Muscle of back (tissue), 13 donors: ENCODE data around the gene KCNK2. TPM values are rescaled to one million over a fixed set of nuclear protein-coding genes. Genes with fewer than 3 reads are reported as not detected.

ENCODE experiments used
- DNase-seq, 3 donors: peaks; one replicate each; pipeline versions ENCODE4 v3.0.0 to v3.0.0-alpha.2; 2013
- long read RNA-seq, 9 donors: transcript quantifications; one replicate each; lab custom pipeline, GENCODE V29; 2026
- polyA plus RNA-seq, 10 donors: library from polyadenylated mRNA; unstranded; fragments of 120-200 nt; gene quantifications; one replicate each; pipeline ENCODE4 v1.2.1, GENCODE V29; 2013; ENCODE audit not compliant: insufficient read length in 10 of 10

KCNK2 gene
- 1 to 10 TPM; 2.5 to 8.2 (median 5.9) TPM for polyA plus RNA-seq
- long read RNA-seq, donor 1, partial matches to known transcripts: 0 of 1 reads
- long read RNA-seq, donor 1, other reads (novel, unspliced or antisense): 0 of 1 reads
- long read RNA-seq, donor 2, partial matches to known transcripts: 0 of 1 reads
- long read RNA-seq, donor 2, other reads (novel, unspliced or antisense): 0 of 1 reads
- long read RNA-seq, donor 3: 0 reads
- long read RNA-seq, donor 4, partial matches to known transcripts: 0 of 1 reads
- long read RNA-seq, donor 4, other reads (novel, unspliced or antisense): 0 of 1 reads
- long read RNA-seq, donor 5: 0 reads
- long read RNA-seq, donor 6, partial matches to known transcripts: 0 of 1 reads
- long read RNA-seq, donor 6, other reads (novel, unspliced or antisense): 0 of 1 reads
- long read RNA-seq, donor 7: 0 reads
- long read RNA-seq, donor 8: 0 reads
- long read RNA-seq, donor 9: 0 reads

- peak in 2 of 3 donors; percentile 47 to 78 for DNase-seq
Observed at GRCh38 chr1:215082532-215083382, at the start of gene KCNK2. KCNK2 (plus strand) TSS chr1:215082737; CDS start chr1:215083386, 649 bp downstream.

- no peak for DNase-seq
Observed at GRCh38 chr1:215032911-215033526, 49.5 kb upstream of the KCNK2 start.

- no peak for DNase-seq
Observed at GRCh38 chr1:215040190-215040589, 42.3 kb upstream of the KCNK2 start.

GRCh38 chr1:215043401-215043800, 39.1 kb upstream of the KCNK2 start:
- DNase-seq: no peak

GRCh38 chr1:215044151-215044550, 38.4 kb upstream of the KCNK2 start:
- no peak for DNase-seq

- DNase-seq: peak; percentile 38 to 48 (median 45)
Observed at GRCh38 chr1:215045698-215046308, 36.7 kb upstream of the KCNK2 start.

GRCh38 chr1:215052256-215053015, 30.1 kb upstream of the KCNK2 start:
- peak in 1 of 3 donors; percentile 86 for DNase-seq

- DNase-seq: no peak
Observed at GRCh38 chr1:215054266-215054665, 28.3 kb upstream of the KCNK2 start.

- no peak for DNase-seq
Observed at GRCh38 chr1:215055281-215055935, 27.1 kb upstream of the KCNK2 start.

GRCh38 chr1:215056584-215056983, 26.0 kb upstream of the KCNK2 start:
- peak in 1 of 3 donors; percentile 29 for DNase-seq

GRCh38 chr1:215059947-215060346, 22.6 kb upstream of the KCNK2 start:
- DNase-seq: no peak

GRCh38 chr1:215064327-215064726, 18.2 kb upstream of the KCNK2 start:
- no peak for DNase-seq

- no peak for DNase-seq
Observed at GRCh38 chr1:215071078-215071477, 11.5 kb upstream of the KCNK2 start.

GRCh38 chr1:215076322-215076721, 6.2 kb upstream of the KCNK2 start:
- DNase-seq: no peak

- DNase-seq: no peak
Observed at GRCh38 chr1:215079456-215079855, 3.1 kb upstream of the KCNK2 start.

- peak in 1 of 3 donors; percentile 60 for DNase-seq
Observed at GRCh38 chr1:215081661-215082531, 641 bp upstream of the KCNK2 start.

- DNase-seq: peak in 1 of 3 donors; percentile 57
Observed at GRCh38 chr1:215083383-215083961, 935 bp downstream of the KCNK2 start.

- DNase-seq: no peak
Observed at GRCh38 chr1:215084621-215085020, 2.1 kb downstream of the KCNK2 start.

- no peak for DNase-seq
Observed at GRCh38 chr1:215087603-215088002, 5.1 kb downstream of the KCNK2 start.
